A549 (cell line): ENCODE data around the gene CAMSAP1. TPM values are rescaled to one million over a fixed set of nuclear protein-coding genes. Genes with fewer than 3 reads are reported as not detected.

Source experiments
- ATAC-seq, 2 experiments: fragments of 200-7000 bp in 1 of 2; fragments of >200 bp in 1 of 2; cut with Nextera tagmentation in 1 of 2; cut with Tn5 transposase in 1 of 2; 3 replicates each; pipeline versions ENCODE4 v1.8.0 to v1.9.1; 2018 to 2020; ENCODE audit warnings: mild to moderate bottlenecking in 1 of 2, moderate library complexity in 1 of 2
- CTCF ChIA-PET: fragments of 300-600 bp; sonication (Branson Sonifier 250); formaldehyde crosslinking; extraction: SDS; loops from one replicate; lab custom pipeline; 2021; ENCODE audit warnings: antibody characterized with exemption, inconsistent platforms; lab: Yijun Ruan, JAX
- POLR2A ChIA-PET: fragments of 350-600 bp; formaldehyde crosslinking; extraction: SDS; loops from one replicate; lab custom pipeline; 2021; ENCODE audit warnings: antibody characterized with exemption, inconsistent platforms; lab: Yijun Ruan, JAX
- DNase-seq, 2 experiments: peaks; one replicate each; pipeline versions ENCODE4 v3.0.0 to v3.0.0-alpha.2; 2011 to 2016; ENCODE audit warnings: low read depth in 1 of 2, low spot score in 1 of 2
- FAIRE-seq: peaks from 2 replicates; lab custom pipeline; 2011; peaks lifted over from hg19 to GRCh38; lab: Jason Lieb, UNC
- H3K27ac ChIP-seq, 2 experiments: fragments of >200 bp; sonication (Bioruptor Twin); formaldehyde crosslinking; 3 replicates each; pipeline ENCODE4 v1.5.1; 2016 to 2017
- H3K4me1 ChIP-seq: fragments of >200 bp; sonication (Bioruptor Twin); formaldehyde crosslinking; 3 replicates; pipeline ENCODE4 v1.6.1; 2016
- H3K4me2 ChIP-seq: fragments of >200 bp; sonication (Bioruptor Twin); formaldehyde crosslinking; 3 replicates; pipeline ENCODE4 v1.6.1; 2016
- H3K4me3 ChIP-seq: fragments of >200 bp; sonication (Bioruptor Twin); formaldehyde crosslinking; 3 replicates; pipeline ENCODE4 v1.5.1; 2016
- H3K9me3 ChIP-seq: fragments of >200 bp; sonication (Bioruptor Twin); formaldehyde crosslinking; 3 replicates; pipeline ENCODE4 v1.6.1; 2016
- CBX2 ChIP-seq: fragments of 200-600 bp; sonication (generic); IDR thresholded peaks from 2 replicates; pipeline ENCODE4 v1.6.1; 2016; ENCODE audit warnings: low read depth, mild to moderate bottlenecking, borderline replicate concordance
- CHD4 ChIP-seq: fragments of 200-600 bp; sonication (generic); IDR thresholded peaks from 2 replicates; pipeline ENCODE4 v1.6.1; 2016; ENCODE audit warnings: antibody characterized with exemption, mild to moderate bottlenecking, borderline replicate concordance
- KDM1A ChIP-seq: fragments of 200-600 bp; sonication (generic); IDR thresholded peaks from 2 replicates; pipeline ENCODE4 v1.6.1; 2016; ENCODE audit warnings: low read depth, mild to moderate bottlenecking
- KDM5A ChIP-seq: fragments of 200-600 bp; sonication (generic); IDR thresholded peaks from 2 replicates; pipeline ENCODE4 v1.6.1; 2016; ENCODE audit warnings: antibody characterized with exemption, mild to moderate bottlenecking
- MAZ ChIP-seq: fragments of 150-350 bp; IDR thresholded peaks from 2 replicates; pipeline ENCODE4 v1.6.1; 2014; ENCODE audit warnings: antibody characterized with exemption, low read depth, low read length, borderline replicate concordance
- MYC ChIP-seq: IDR thresholded peaks from 2 replicates; pipeline ENCODE4 v1.6.1; 2012; ENCODE audit warnings: mild to moderate bottlenecking, inconsistent platforms, low read length, improper control_type of control experiment, borderline replicate concordance
- NFE2L2 ChIP-seq: fragments of 150-350 bp; conservative IDR thresholded peaks from 2 replicates; pipeline ENCODE4 v1.6.1; 2014; ENCODE audit warnings: low read length
- NR3C1 ChIP-seq: fragments of >200 bp; sonication (Bioruptor Twin); formaldehyde crosslinking; IDR thresholded peaks from 3 replicates; pipeline ENCODE4 v1.6.1; 2017
- PHF8 ChIP-seq: fragments of 200-600 bp; sonication (generic); IDR thresholded peaks from 2 replicates; pipeline ENCODE4 v1.6.1; 2016; ENCODE audit warnings: low read depth, mild to moderate bottlenecking, antibody characterized with exemption, moderate library complexity, borderline replicate concordance
- POLR2A ChIP-seq: IDR thresholded peaks from 2 replicates; pipeline ENCODE4 v1.6.1; 2012; ENCODE audit warnings: mild to moderate bottlenecking, low read length
- RARB ChIP-seq: fragments of 250-450 bp; sonication (Bioruptor Pico); IDR thresholded peaks from 2 replicates; pipeline ENCODE4 v1.8.0; 2021; ENCODE audit warnings: mild to moderate bottlenecking, moderate library complexity
- RCOR1 ChIP-seq: fragments of 150-350 bp; IDR thresholded peaks from 2 replicates; pipeline ENCODE4 v1.6.1; 2014; ENCODE audit warnings: antibody characterized with exemption, low read length, low read depth
- SREBF2 ChIP-seq: fragments of 450-650 bp; IDR thresholded peaks from 2 replicates; pipeline ENCODE4 v1.6.1; 2014; ENCODE audit warnings: mild to moderate bottlenecking, moderate library complexity
- TFCP2L1 ChIP-seq: fragments of 250-450 bp; sonication (Bioruptor Pico); IDR thresholded peaks from 2 replicates; pipeline ENCODE4 v1.5.0; 2021; ENCODE audit warnings: mild to moderate bottlenecking
- TP53 ChIP-seq: fragments of 250-450 bp; sonication (Bioruptor Pico); IDR thresholded peaks from 2 replicates; pipeline ENCODE4 v1.5.0; 2021; ENCODE audit warnings: mild to moderate bottlenecking, moderate library complexity
- ZC3H11A ChIP-seq: fragments of 450-650 bp; IDR thresholded peaks from 2 replicates; pipeline ENCODE4 v1.6.1; 2014; ENCODE audit warnings: antibody characterized with exemption, mild to moderate bottlenecking
- ZNF302 ChIP-seq: fragments of 250-450 bp; sonication (Bioruptor Pico); IDR thresholded peaks from 2 replicates; pipeline ENCODE4 v1.9.0; 2021; ENCODE audit warnings: inconsistent platforms, mild to moderate bottlenecking, moderate library complexity
- ZSCAN20 ChIP-seq: fragments of 250-450 bp; sonication (Bioruptor Pico); IDR thresholded peaks from 2 replicates; pipeline ENCODE4 v1.8.0; 2022; ENCODE audit warnings: mild to moderate bottlenecking, moderate library complexity
- WGBS: methylation state at CpG from one replicate; pipeline ENCODE4 v1.1.6; 2017; ENCODE audit errors: missing lambda C conversion rate; 5-methylcytosine and 5-hydroxymethylcytosine counted together
- polyA plus RNA-seq, 4 experiments: library from polyadenylated mRNA; depleted of rRNA in 3 of 4; stranded (reverse); fragments of >200 nt; fragmentation: RNase III in 1 of 4; extraction: RNeasy Plus Mini Kit Qiagen cat#74134 plus additional on column Dnase treatment in 1 of 4; gene quantifications; 2 replicates in 3 of 4; 3 replicates in 1 of 4; pipeline ENCODE4 v1.2.3, GENCODE V29; 2011 to 2017
- TF ChIP-seq, protein P1 (sequence below): IDR thresholded peaks from 2 replicates; pipeline ENCODE4 v1.6.1; 2012; ENCODE audit warnings: low read depth, borderline replicate concordance
- TF ChIP-seq, protein P2 (sequence below): fragments of >200 bp; sonication (Bioruptor Twin); formaldehyde crosslinking; IDR thresholded peaks from 3 replicates; pipeline ENCODE4 v1.6.1; 2016
- TF ChIP-seq, protein P3 (sequence below): fragments of >200 bp; sonication (Bioruptor Twin); formaldehyde crosslinking; IDR thresholded peaks from 3 replicates; pipeline ENCODE4 v1.5.1; 2016
- TF ChIP-seq, protein P4 (sequence below): fragments of 250-450 bp; sonication (Bioruptor Pico); IDR thresholded peaks from 2 replicates; pipeline ENCODE4 v1.5.0; 2021; ENCODE audit warnings: mild to moderate bottlenecking, moderate library complexity, borderline replicate concordance
- TF ChIP-seq, protein P5 (sequence below): IDR thresholded peaks from 2 replicates; pipeline ENCODE4 v1.6.1; 2012

The CAMSAP1 gene
- polyA plus RNA-seq, 2 of the 4 experiments (the other 2 are of a cell fraction): 8.6 to 15.0 TPM

DNA sequence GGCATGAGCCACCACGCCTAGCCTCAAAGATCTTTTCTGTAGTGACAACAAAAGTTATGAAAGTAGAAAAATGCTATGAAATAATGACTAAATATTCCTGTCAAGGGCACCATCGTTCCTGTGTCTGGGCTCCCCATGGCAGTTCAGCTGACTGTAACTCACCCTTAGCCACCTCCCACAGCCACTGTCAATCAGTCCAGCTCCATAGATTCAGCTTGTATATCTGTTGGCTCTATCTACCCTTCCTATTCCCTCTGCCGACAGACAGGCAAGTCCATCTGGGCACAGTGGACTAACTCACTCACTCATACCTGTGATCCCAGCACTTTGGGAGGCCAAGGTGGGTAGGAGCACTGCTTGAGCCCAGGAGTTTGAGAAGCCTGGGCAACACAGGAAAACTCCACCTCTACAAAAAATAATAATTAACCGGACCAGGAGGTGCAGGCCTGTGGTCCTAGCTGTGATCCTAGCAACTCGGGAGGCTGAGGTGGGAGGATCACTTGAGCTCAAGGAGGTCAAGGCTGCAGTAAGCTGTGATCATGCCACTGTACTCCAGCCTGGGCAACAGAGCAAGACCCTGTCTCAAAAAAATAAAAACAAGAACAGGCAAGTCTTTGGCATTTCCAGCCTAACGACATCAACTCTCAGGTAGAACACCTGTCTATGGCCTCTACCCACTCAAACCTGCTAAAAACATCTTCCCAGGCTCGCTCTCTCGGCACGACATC lies 6.2 kb downstream of the CAMSAP1 start:
- H3K4me3 ChIP-seq: no peak overlapping the region
- H3K27ac ChIP-seq: no peak overlapping the region
- WGBS: 94% methylated on average over 9 of the region's 9 CpGs
- peaks cover 14% of the 10 kb centered on the region for H3K4me1 ChIP-seq
- TF ChIP-seq ZC3H11A (no peak), CBX2 (no peak), PHF8 (no peak), KDM5A (no peak), ZSCAN20 (CRISPR knock-in tag) (no peak), KDM1A (no peak), CHD4 (no peak)
- TF ChIP-seq, protein P1, sequence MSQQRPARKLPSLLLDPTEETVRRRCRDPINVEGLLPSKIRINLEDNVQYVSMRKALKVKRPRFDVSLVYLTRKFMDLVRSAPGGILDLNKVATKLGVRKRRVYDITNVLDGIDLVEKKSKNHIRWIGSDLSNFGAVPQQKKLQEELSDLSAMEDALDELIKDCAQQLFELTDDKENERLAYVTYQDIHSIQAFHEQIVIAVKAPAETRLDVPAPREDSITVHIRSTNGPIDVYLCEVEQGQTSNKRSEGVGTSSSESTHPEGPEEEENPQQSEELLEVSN: no peak
- TF ChIP-seq, protein P2, sequence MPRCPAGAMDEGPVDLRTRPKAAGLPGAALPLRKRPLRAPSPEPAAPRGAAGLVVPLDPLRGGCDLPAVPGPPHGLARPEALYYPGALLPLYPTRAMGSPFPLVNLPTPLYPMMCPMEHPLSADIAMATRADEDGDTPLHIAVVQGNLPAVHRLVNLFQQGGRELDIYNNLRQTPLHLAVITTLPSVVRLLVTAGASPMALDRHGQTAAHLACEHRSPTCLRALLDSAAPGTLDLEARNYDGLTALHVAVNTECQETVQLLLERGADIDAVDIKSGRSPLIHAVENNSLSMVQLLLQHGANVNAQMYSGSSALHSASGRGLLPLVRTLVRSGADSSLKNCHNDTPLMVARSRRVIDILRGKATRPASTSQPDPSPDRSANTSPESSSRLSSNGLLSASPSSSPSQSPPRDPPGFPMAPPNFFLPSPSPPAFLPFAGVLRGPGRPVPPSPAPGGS: no peak
- TF ChIP-seq, protein P3, sequence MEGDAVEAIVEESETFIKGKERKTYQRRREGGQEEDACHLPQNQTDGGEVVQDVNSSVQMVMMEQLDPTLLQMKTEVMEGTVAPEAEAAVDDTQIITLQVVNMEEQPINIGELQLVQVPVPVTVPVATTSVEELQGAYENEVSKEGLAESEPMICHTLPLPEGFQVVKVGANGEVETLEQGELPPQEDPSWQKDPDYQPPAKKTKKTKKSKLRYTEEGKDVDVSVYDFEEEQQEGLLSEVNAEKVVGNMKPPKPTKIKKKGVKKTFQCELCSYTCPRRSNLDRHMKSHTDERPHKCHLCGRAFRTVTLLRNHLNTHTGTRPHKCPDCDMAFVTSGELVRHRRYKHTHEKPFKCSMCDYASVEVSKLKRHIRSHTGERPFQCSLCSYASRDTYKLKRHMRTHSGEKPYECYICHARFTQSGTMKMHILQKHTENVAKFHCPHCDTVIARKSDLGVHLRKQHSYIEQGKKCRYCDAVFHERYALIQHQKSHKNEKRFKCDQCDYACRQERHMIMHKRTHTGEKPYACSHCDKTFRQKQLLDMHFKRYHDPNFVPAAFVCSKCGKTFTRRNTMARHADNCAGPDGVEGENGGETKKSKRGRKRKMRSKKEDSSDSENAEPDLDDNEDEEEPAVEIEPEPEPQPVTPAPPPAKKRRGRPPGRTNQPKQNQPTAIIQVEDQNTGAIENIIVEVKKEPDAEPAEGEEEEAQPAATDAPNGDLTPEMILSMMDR: no peak
- peaks cover 10% of the 10 kb centered on the region for H3K9me3 ChIP-seq
- ATAC-seq (no peak), DNase-seq (no peak), FAIRE-seq (no peak)
- CTCF ChIA-PET: no interaction called here
- H3K4me2 ChIP-seq: no peak overlapping the region
- POLR2A ChIA-PET: no interaction called here

DNA sequence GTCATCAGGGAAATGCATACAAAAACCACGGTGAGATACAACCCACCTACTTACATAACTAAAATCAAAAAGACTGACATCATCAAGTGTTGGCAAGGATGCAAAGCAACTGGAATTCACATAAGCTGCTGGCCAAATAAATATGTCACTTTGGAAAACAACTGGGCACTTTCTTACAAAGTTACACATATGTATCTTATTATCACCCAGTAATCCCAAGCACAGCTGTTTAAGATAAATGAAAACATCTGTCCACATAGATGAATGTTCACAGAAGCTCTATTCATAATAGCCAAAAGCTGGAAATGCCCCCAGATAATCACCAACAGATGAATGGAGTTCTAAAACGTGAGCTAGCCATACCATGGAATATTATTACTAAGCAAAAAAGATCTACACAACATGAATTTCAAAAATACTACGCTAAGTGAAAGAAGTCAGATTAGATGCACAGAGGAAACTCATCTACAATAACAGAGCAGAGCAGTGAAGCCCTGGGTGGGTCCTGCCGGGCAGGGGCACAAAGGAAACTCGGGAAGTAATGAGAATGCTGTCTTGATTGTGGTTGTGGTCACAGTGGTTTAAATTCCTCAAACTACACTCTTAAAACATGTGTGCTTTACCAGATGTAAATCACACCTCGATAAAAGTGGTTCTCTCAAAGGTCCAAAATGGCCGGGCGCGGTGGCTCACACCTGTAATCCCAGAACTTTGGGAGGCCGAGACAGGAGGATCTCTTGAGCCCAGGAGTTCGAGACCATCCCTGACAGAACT lies 8.5 kb downstream of the CAMSAP1 start:
- ATAC-seq (no peak), DNase-seq (no peak), FAIRE-seq (no peak)
- no peak overlapping the region for H3K4me2 ChIP-seq
- no peak overlapping the region for H3K27ac ChIP-seq
- TF ChIP-seq, protein P4, sequence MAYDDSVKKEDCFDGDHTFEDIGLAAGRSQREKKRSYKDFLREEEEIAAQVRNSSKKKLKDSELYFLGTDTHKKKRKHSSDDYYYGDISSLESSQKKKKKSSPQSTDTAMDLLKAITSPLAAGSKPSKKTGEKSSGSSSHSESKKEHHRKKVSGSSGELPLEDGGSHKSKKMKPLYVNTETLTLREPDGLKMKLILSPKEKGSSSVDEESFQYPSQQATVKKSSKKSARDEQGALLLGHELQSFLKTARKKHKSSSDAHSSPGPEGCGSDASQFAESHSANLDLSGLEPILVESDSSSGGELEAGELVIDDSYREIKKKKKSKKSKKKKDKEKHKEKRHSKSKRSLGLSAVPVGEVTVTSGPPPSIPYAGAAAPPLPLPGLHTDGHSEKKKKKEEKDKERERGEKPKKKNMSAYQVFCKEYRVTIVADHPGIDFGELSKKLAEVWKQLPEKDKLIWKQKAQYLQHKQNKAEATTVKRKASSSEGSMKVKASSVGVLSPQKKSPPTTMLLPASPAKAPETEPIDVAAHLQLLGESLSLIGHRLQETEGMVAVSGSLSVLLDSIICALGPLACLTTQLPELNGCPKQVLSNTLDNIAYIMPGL (CRISPR knock-in tag): no peak
- no peak for TF ChIP-seq POLR2A
- TF ChIP-seq NR3C1: no peak
- no peak for TF ChIP-seq RARB
- TF ChIP-seq NFE2L2: no peak
- CTCF ChIA-PET: no interaction called here
- no peaks in the 10 kb centered on the region for H3K4me1 ChIP-seq
- H3K9me3 ChIP-seq: peaks cover 22% of the 10 kb centered on the region
- WGBS: 87% methylated on average over 11 of the region's 11 CpGs
- no peak overlapping the region for H3K4me3 ChIP-seq
- POLR2A ChIA-PET: no interaction called here

DNA sequence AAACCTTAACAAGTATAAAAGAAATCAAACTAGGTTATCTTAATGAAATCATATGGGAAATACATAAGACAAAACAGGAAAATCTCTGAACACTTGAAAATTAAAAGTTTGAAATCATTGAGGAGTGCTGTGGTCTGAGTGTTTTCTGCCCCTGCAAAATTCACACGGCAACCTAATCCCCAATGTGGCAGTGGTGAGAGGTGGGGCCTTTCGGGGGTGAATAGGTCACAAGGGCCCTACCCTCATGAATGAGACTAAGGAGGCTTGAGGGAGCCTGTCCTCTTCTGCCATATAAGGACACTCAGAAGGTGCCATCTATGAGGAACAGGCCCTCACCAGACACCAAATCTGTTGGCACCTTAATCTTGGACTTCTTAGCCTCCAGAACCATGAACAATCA lies 10.7 kb downstream of the CAMSAP1 start:
- no peak overlapping the region for H3K4me3 ChIP-seq
- FAIRE-seq (no peak), ATAC-seq (no peak), DNase-seq (no peak)
- POLR2A ChIA-PET: no interaction called here
- no peak overlapping the region for H3K27ac ChIP-seq
- 79% methylated on average over 2 of the region's 2 CpGs for WGBS
- H3K9me3 ChIP-seq: peaks cover 22% of the 10 kb centered on the region
- TF ChIP-seq TP53 (no peak), MYC (no peak), SREBF2 (no peak), ZNF302 (no peak), RARB (no peak), TFCP2L1 (CRISPR knock-in tag) (no peak), MAZ (no peak), RCOR1 (no peak)
- TF ChIP-seq, protein P5, sequence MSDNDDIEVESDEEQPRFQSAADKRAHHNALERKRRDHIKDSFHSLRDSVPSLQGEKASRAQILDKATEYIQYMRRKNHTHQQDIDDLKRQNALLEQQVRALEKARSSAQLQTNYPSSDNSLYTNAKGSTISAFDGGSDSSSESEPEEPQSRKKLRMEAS: no peak
- TF ChIP-seq, protein P4 (CRISPR knock-in tag): no peak
- TF ChIP-seq, protein P2: no peak
- CTCF ChIA-PET: interaction anchor here (1.1 to 1.2 kb wide), 2 partner anchors 10 to 226 kb away, joined by 3 read pairs; no protein-coding TSS in a partner anchor
- no peaks in the 10 kb centered on the region for H3K4me1 ChIP-seq
- no peak overlapping the region for H3K4me2 ChIP-seq
